Measurements from ENCODE around the gene DNAH10. TPM values are rescaled to one million over a fixed set of nuclear protein-coding genes. Genes with fewer than 3 reads are reported as not detected.

The DNAH10 gene
- total and polyA plus RNA-seq, 2 of the 4 experiments (the other 2 are of a cell fraction): 0.18 to 0.22 TPM

GRCh38 chr12:123954647-123955350, 192.7 kb downstream of the DNAH10 start:
- no TSS peak for BruUV-seq (replicated peaks)
- Histone ChIP-seq H3K36me3 (ENCODE audit: control insufficient read depth, insufficient read depth, low read length) (peaks cover under 1% of the 10 kb centered on the region; the same call in 1 of the 2 replicates), H3K4me1 (ENCODE audit: control insufficient read depth, insufficient read depth, low read length) (peaks cover 12% of the 10 kb centered on the region), H3K79me1 (ENCODE audit: low read depth in 1 of 2, low read length in 2 of 2) (peaks cover 28 to 71% of the 10 kb centered on the region in 2 experiments), H3K27me3 (ENCODE audit: control insufficient read depth, insufficient read depth, low read length) (no peaks in the 10 kb centered on the region), H2BK5ac (ENCODE audit: low read depth, low read length, poor library complexity, severe bottlenecking) (no peak overlapping the region), H2BK120ac (ENCODE audit: low read depth, low read length) (no peak overlapping the region), H3K4ac (ENCODE audit: low read depth, low read length) (no peak overlapping the region), H3K14ac (replicated peaks; ENCODE audit: low read depth, low read length) (no peak overlapping the region), H4K20me1 (ENCODE audit: insufficient read depth, low read length) (0 out of 2 replicates have a peak, but pooled peaks cover 4% of the 10 kb centered on the region), H3K9me3 (ENCODE audit: control insufficient read depth, insufficient read depth, low read length) (no peaks in the 10 kb centered on the region), H2BK20ac (ENCODE audit: low read depth, low read length) (no peak overlapping the region), H3K18ac (ENCODE audit: low read depth, low read length) (no peak overlapping the region), H2BK15ac (ENCODE audit: low read depth, low read length) (no peak overlapping the region), H4K91ac (ENCODE audit: insufficient read depth, low read depth, low read length) (no peak overlapping the region), H2AK9ac (replicated peaks; ENCODE audit: low read depth, low read length, poor library complexity) (no peak overlapping the region), H3K9ac (ENCODE audit: low read depth, low read length) (no peak overlapping the region), H3K4me2 (ENCODE audit: low read depth, low read length) (no peak overlapping the region), H3K4me3 (ENCODE audit: insufficient read depth, low read depth, low read length) (no peak overlapping the region), H3K56ac (ENCODE audit: extremely low read depth, insufficient read depth, low read length) (no peak overlapping the region), H4K8ac (ENCODE audit: low read depth in 2 of 2, low read length in 2 of 2) (no peak overlapping the region), H2AK5ac (ENCODE audit: low read depth, low read length) (no peak overlapping the region), H4K5ac (ENCODE audit: low read depth, low read length) (no peak overlapping the region), H3K23ac (ENCODE audit: low read depth, low read length) (no peak overlapping the region), H3K9me1 (ENCODE audit: insufficient read depth, low read length) (peaks cover 3% of the 10 kb centered on the region), H3K27ac (ENCODE audit: insufficient read depth, low read length) (no peak overlapping the region), H2AFZ (replicated peaks; ENCODE audit: low read length, poor library complexity) (no peak overlapping the region)
- DNase-seq (no peak), ATAC-seq (ENCODE audit: low read depth) (no peak)
- intact Hi-C loops (cut with micrococcal nuclease) (no loop called here), in situ Hi-C loops (cut with MboI; ENCODE audit: low sequenced_read_pairs) (no loop called here), dilution Hi-C loops (cut with HindIII; ENCODE audit: low sequenced_read_pairs, unreplicated experiment) (no loop called here)
- ChIA-PET POLR2A (ENCODE audit: unreplicated experiment) (no interaction called here), CTCF (no interaction called here)
- no CpG with 5 or more reads among the region's 10 CpGs for WGBS, 2 experiments (ENCODE audit: extremely low coverage in 2 of 2, insufficient read length in 1 of 2)
- TF ChIP-seq RAD21 (IDR thresholded peaks at IDR 0.05; ENCODE audit: low read length) (no peak), CEBPB (IDR thresholded peaks at IDR 0.05; ENCODE audit: low read depth, low read length) (no peak), FOS (IDR thresholded peaks at IDR 0.05; ENCODE audit: low read depth, low read length) (no peak)
